H1 (cell line): ENCODE data around the gene ACAP3. TPM values are rescaled to one million over a fixed set of nuclear protein-coding genes. Genes with fewer than 3 reads are reported as not detected.

ENCODE experiments used
- CTCF ChIA-PET: fragments of 300-600 bp; sonication (Branson Sonifier 250); formaldehyde crosslinking; loops from one replicate; lab custom pipeline; 2021; ENCODE audit not compliant: partially characterized antibody; lab: Charles Lee
- POLR2A ChIA-PET: fragments of 300-600 bp; sonication (Branson Sonifier 250); formaldehyde crosslinking; loops from one replicate; lab custom pipeline; 2021; ENCODE audit warnings: inconsistent platforms; ENCODE audit not compliant: partially characterized antibody; lab: Charles Lee
- DNase-seq, 2 experiments: peaks; one replicate each; pipeline versions ENCODE4 v3.0.0 to v3.0.0-alpha.2; 2010 to 2022; ENCODE audit warnings: low spot score in 2 of 2, low read depth in 1 of 2, mixed read lengths in 1 of 2
- FAIRE-seq: peaks from 2 replicates; lab custom pipeline; 2011; peaks lifted over from hg19 to GRCh38; lab: Jason Lieb, UNC
- H2AFZ ChIP-seq: 2 replicates; pipeline ENCODE4 v1.8.1; 2012; ENCODE audit warnings: low read length, inconsistent platforms
- H2AK5ac ChIP-seq: 2 replicates; pipeline ENCODE4 v1.6.1; 2013; ENCODE audit warnings: low read depth, low read length
- H2BK120ac ChIP-seq: replicated peaks from 2 replicates; pipeline ENCODE3; 2013; ENCODE audit warnings: low read depth, low read length, inconsistent platforms
- H2BK12ac ChIP-seq: 2 replicates; pipeline ENCODE4 v1.6.1; 2013; ENCODE audit warnings: low read depth, low read length
- H2BK15ac ChIP-seq: 2 replicates; pipeline ENCODE4 v1.6.1; 2013; ENCODE audit warnings: low read length
- H2BK20ac ChIP-seq: 2 replicates; pipeline ENCODE4 v1.6.1; 2013; ENCODE audit warnings: low read length
- H2BK5ac ChIP-seq: 2 replicates; pipeline ENCODE4 v1.6.1; 2013; ENCODE audit warnings: low read depth, low read length
- H3K14ac ChIP-seq: 2 replicates; pipeline ENCODE4 v1.6.1; 2013; ENCODE audit warnings: inconsistent platforms; ENCODE audit not compliant: insufficient read length
- H3K18ac ChIP-seq: 2 replicates; pipeline ENCODE4 v1.6.1; 2013; ENCODE audit warnings: low read length; ENCODE audit errors: extremely low read depth
- H3K23ac ChIP-seq: 2 replicates; pipeline ENCODE4 v1.6.1; 2013; ENCODE audit warnings: inconsistent platforms; ENCODE audit not compliant: insufficient read length
- H3K23me2 ChIP-seq: 2 replicates; pipeline ENCODE4 v1.6.1; 2013; ENCODE audit warnings: low read depth, low read length
- H3K27ac ChIP-seq: 2 replicates; pipeline ENCODE4 v1.6.1; 2011; ENCODE audit warnings: low read depth, low read length, inconsistent platforms
- H3K27me3 ChIP-seq, 4 experiments: replicated peaks in 1 of 4; 1 replicate in 1 of 4; 2 replicates in 3 of 4; pipeline versions ENCODE4 v1.6.1 to v1.8.1; 2011 to 2013; ENCODE audit warnings: low read length in 3 of 4, mild to moderate bottlenecking in 3 of 4, inconsistent platforms in 2 of 4, mixed read lengths in 2 of 4, moderate library complexity in 1 of 4; ENCODE audit not compliant: control insufficient read depth in 3 of 4, insufficient read depth in 3 of 4; ENCODE audit errors: extremely low read depth in 1 of 4
- H3K36me3 ChIP-seq, 4 experiments: 2 replicates each; pipeline versions ENCODE4 v1.6.1 to v1.8.1; 2011 to 2013; ENCODE audit warnings: mild to moderate bottlenecking in 4 of 4, low read length in 3 of 4, moderate library complexity in 2 of 4, control low read depth in 1 of 4, inconsistent platforms in 1 of 4; ENCODE audit not compliant: insufficient read depth in 4 of 4, control insufficient read depth in 2 of 4
- H3K4ac ChIP-seq: replicated peaks from 2 replicates; pipeline ENCODE3; 2013; ENCODE audit warnings: low read length, low read depth, mixed read lengths, inconsistent platforms; ENCODE audit not compliant: insufficient read length
- H3K4me1 ChIP-seq, 4 experiments: replicated peaks in 1 of 4; 1 replicate in 1 of 4; 2 replicates in 3 of 4; pipeline versions ENCODE4 v1.6.1 to v1.8.1; 2011 to 2013; ENCODE audit warnings: low read length in 3 of 4, inconsistent platforms in 2 of 4, mixed read lengths in 1 of 4; ENCODE audit not compliant: insufficient read depth in 4 of 4, control insufficient read depth in 3 of 4
- H3K4me2 ChIP-seq, 2 experiments: 2 replicates each; pipeline versions ENCODE4 v1.6.1 to v1.8.1; 2011 to 2013; ENCODE audit warnings: low read depth in 2 of 2, low read length in 2 of 2, control low read depth in 1 of 2, inconsistent platforms in 1 of 2, mild to moderate bottlenecking in 1 of 2; ENCODE audit not compliant: insufficient read depth in 1 of 2
- H3K4me3 ChIP-seq, 4 experiments: fragments of 200-600, 300-600 bp in 1 of 4; sonication (generic), shearing (Covaris generic), sonication (Bioruptor Twin) in 1 of 4; 2 replicates each; pipeline versions ENCODE4 v1.5.1 to v1.8.1; 2011 to 2016; ENCODE audit warnings: low read length in 4 of 4, low read depth in 3 of 4, control low read depth in 2 of 4, inconsistent platforms in 2 of 4, mild to moderate bottlenecking in 2 of 4, mixed read lengths in 1 of 4, moderate library complexity in 1 of 4; ENCODE audit not compliant: insufficient read depth in 2 of 4; ENCODE audit errors: extremely low read depth in 1 of 4
- H3K56ac ChIP-seq: replicated peaks from 2 replicates; pipeline ENCODE3; 2013; ENCODE audit warnings: low read depth, mild to moderate bottlenecking, mixed read lengths, low read length, inconsistent platforms; ENCODE audit not compliant: insufficient read length
- H3K79me1 ChIP-seq: 2 replicates; pipeline ENCODE4 v1.6.1; 2013; ENCODE audit warnings: low read depth, low read length, control low read depth
- H3K79me2 ChIP-seq, 2 experiments: 2 replicates each; pipeline versions ENCODE4 v1.6.1 to v1.8.1; 2012 to 2013; ENCODE audit warnings: low read length in 2 of 2, mild to moderate bottlenecking in 2 of 2, inconsistent platforms in 1 of 2; ENCODE audit not compliant: insufficient read depth in 2 of 2, control insufficient read depth in 1 of 2
- H3K9ac ChIP-seq, 4 experiments: replicated peaks in 1 of 4; 1 replicate in 1 of 4; 2 replicates in 3 of 4; pipeline versions ENCODE4 v1.6.1 to v1.8.1; 2011 to 2013; ENCODE audit warnings: low read depth in 3 of 4, low read length in 3 of 4, control low read depth in 2 of 4, mild to moderate bottlenecking in 2 of 4, moderate library complexity in 2 of 4, inconsistent platforms in 1 of 4; ENCODE audit errors: extremely low read depth in 1 of 4
- H3K9me3 ChIP-seq, 2 experiments: 2 replicates each; pipeline versions ENCODE4 v1.6.1 to v1.8.1; 2012 to 2013; ENCODE audit warnings: mild to moderate bottlenecking in 2 of 2, moderate library complexity in 2 of 2, control low read depth in 1 of 2, inconsistent platforms in 1 of 2, low read depth in 1 of 2, low read length in 1 of 2, mixed read lengths in 1 of 2; ENCODE audit not compliant: insufficient read depth in 2 of 2
- H4K20me1 ChIP-seq, 2 experiments: replicated peaks in 1 of 2; 2 replicates each; pipeline versions ENCODE3 to v1.8.1; 2011 to 2013; ENCODE audit warnings: inconsistent platforms in 2 of 2, low read length in 2 of 2, mild to moderate bottlenecking in 1 of 2; ENCODE audit not compliant: insufficient read depth in 2 of 2, control insufficient read depth in 1 of 2
- H4K5ac ChIP-seq: 2 replicates; pipeline ENCODE4 v1.6.1; 2013; ENCODE audit warnings: low read length, low read depth, mixed read lengths, inconsistent platforms; ENCODE audit not compliant: insufficient read length
- H4K8ac ChIP-seq: 2 replicates; pipeline ENCODE4 v1.8.0; 2013; ENCODE audit warnings: mild to moderate bottlenecking, moderate library complexity, low read length, inconsistent platforms; ENCODE audit not compliant: insufficient read depth; ENCODE audit errors: extremely low read depth
- H4K91ac ChIP-seq: replicated peaks from 2 replicates; pipeline ENCODE3; 2013; ENCODE audit warnings: low read length, mixed read lengths, inconsistent platforms; ENCODE audit not compliant: insufficient read length
- WGBS, 2 experiments: shearing (Covaris generic) in 1 of 2; methylation state at CpG; one replicate each; pipeline versions ENCODE4 v1.1.6 to v1.1.7; 2013 to 2015; ENCODE audit warnings: low lambda C conversion rate in 2 of 2, mixed read lengths in 2 of 2, inconsistent platforms in 1 of 2, low coverage in 1 of 2, missing lambda C conversion rate in 1 of 2; ENCODE audit not compliant: insufficient replicate concordance in 2 of 2, insufficient coverage in 1 of 2, insufficient read length in 1 of 2; ENCODE audit errors: extremely low coverage in 1 of 2, missing lambda C conversion rate in 1 of 2; 5-methylcytosine and 5-hydroxymethylcytosine counted together
- polyA plus RNA-seq, 7 experiments: library from polyadenylated mRNA; depleted of rRNA in 3 of 7; stranded (reverse) in 5 of 7; unstranded in 2 of 7; fragments of >200 nt in 5 of 7; fragments of 200-250 nt in 2 of 7; gene quantifications; 1 replicate in 5 of 7; 2 replicates in 1 of 7; 4 replicates in 1 of 7; pipeline versions ENCODE4 v1.2.1 to v1.2.3, GENCODE V29; 2011 to 2013; ENCODE audit warnings: missing spikeins in 2 of 7, mixed read lengths in 2 of 7
- total RNA-seq: library from RNA; stranded (reverse); fragmentation: NEBNext Ultra II Directional; extraction: Animal tissue kit (Norgen Biotek cat#: 25700); gene quantifications from 2 replicates; pipeline ENCODE4 v1.2.1, GENCODE V29; 2021

The ACAP3 gene
- total and polyA plus RNA-seq, 2 of the 8 experiments (the other 6 are each of a cell fraction or from before 2014, with no cell fraction given) = 14.8 to 28.3 TPM

GRCh38 chr1:1304331-1305299 lies 3.1 kb downstream of the ACAP3 start:
- WGBS, 2 experiments = 54% methylated on average over 23 of the region's 29 CpGs; no CpG with 5 or more reads in 1 of the 2 experiments
- Histone ChIP-seq H2AFZ (no peak overlapping the region), H4K5ac (peak overlapping the region; percentile 66), H3K23ac (no peak overlapping the region), H4K20me1 (peaks cover 5 to 25% of the 10 kb centered on the region in 2 experiments), H3K79me1 (peaks cover 4% of the 10 kb centered on the region; the same call in 1 of the 2 replicates), H3K36me3 (no peaks in the 10 kb centered on the region), H3K4me1 (peaks cover 0 to 34% (median 28%) of the 10 kb centered on the region in 4 experiments; a peak in 6 of 7 replicates), H2BK12ac (no peak overlapping the region), H3K18ac (peak overlapping the region; percentile 78), H2BK20ac (0 out of 2 replicates have a peak overlapping the region, but pooled peaks have one; percentile 72), H3K27ac (peak overlapping the region; percentile 38; the same call in 1 of the 2 replicates), H4K8ac (peak overlapping the region; percentile 96), H3K27me3 (peaks cover 0 to 4% (median 1%) of the 10 kb centered on the region in 4 experiments; a peak in 1 of 7 replicates), H3K4ac (no peak overlapping the region), H3K4me2 (peak overlapping the region; percentile 59 to 60), H3K23me2 (peaks cover 21% of the 10 kb centered on the region; the same call in 1 of the 2 replicates), H2BK5ac (peak overlapping the region; percentile 78; the same call in 1 of the 2 replicates), H3K14ac (no peak overlapping the region), H2BK15ac (peak overlapping the region; percentile 61; the same call in 1 of the 2 replicates), H3K9me3 (no peaks in the 10 kb centered on the region), H3K9ac (peak overlapping the region in 2 of 4 experiments; percentile 25 to 26; a peak in 2 of 7 replicates), H2AK5ac (peak overlapping the region; percentile 53; the same call in 1 of the 2 replicates), H3K4me3 (peak overlapping the region in 2 of 4 experiments; percentile 14 to 38; a peak in 2 of 8 replicates), H2BK120ac (peak overlapping the region; percentile 94), H4K91ac (peak overlapping the region; percentile 81), H3K56ac (no peak overlapping the region), H3K79me2 (peaks cover 0 to 6% of the 10 kb centered on the region in 2 experiments; a peak in 1 of 4 replicates)
- DNase-seq (peak in 1 of 2 experiments; percentile 83), FAIRE-seq (no peak)
- ChIA-PET CTCF (interaction anchor here (0.7 to 2.1 kb wide), 5 partner anchors 8 to 123 kb away, joined by 3 to 17 read pairs (median 3); no protein-coding TSS in a partner anchor), POLR2A (interaction anchor here (0.6 to 1.5 kb wide), 9 partner anchors 10 to 71 kb away, joined by 3 to 6 read pairs (median 3); partner anchors contain the start of gene AURKAIP1)
